Stimulated activated CD8-positive, alpha-beta memory T cell treated with anti-CD3 and anti-CD28 coated beads, Interleukin-7, amount 100 ng/mL, for 24 hours (primary cell): ENCODE results near the gene CD46.

ENCODE experiments used
- DNase-seq: peaks from one replicate; pipeline ENCODE4 v3.0.0-alpha.2; 2020; ENCODE audit warnings: low read depth

Gene CD46

GRCh38 chr1:207797229-207797973 lies 45.5 kb downstream of the CD46 start:
- DNase-seq, result peak; percentile 66

DNA sequence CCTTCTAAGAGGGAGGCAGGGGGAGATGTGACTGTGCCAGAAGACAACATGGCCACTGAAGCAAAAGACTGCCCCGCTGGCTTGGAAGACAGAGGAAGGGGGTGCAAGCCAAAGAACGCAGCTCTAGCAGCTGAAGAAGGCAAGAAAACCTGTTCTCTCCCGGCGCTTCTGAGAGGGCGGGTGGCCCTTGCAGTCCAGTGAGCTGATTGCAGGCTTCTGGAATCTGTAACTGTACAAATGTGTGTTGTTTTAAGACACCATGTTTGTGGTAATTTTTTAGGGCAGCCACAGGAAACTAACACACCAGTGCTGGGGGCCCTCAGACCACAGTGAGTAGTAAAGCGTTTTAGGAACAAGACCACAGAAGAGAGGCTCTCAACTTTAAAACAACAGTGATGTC lies 47.0 kb downstream of the CD46 start:
- DNase-seq, result no peak

- DNase-seq, result no peak
Measured at GRCh38 chr1:207799989-207800648, 48.3 kb downstream of the CD46 start.

- DNase-seq, result no peak
Measured at GRCh38 chr1:207801819-207802218, 50.0 kb downstream of the CD46 start.

- DNase-seq, result no peak
Measured at GRCh38 chr1:207803678-207804077, 51.8 kb downstream of the CD46 start.

DNA sequence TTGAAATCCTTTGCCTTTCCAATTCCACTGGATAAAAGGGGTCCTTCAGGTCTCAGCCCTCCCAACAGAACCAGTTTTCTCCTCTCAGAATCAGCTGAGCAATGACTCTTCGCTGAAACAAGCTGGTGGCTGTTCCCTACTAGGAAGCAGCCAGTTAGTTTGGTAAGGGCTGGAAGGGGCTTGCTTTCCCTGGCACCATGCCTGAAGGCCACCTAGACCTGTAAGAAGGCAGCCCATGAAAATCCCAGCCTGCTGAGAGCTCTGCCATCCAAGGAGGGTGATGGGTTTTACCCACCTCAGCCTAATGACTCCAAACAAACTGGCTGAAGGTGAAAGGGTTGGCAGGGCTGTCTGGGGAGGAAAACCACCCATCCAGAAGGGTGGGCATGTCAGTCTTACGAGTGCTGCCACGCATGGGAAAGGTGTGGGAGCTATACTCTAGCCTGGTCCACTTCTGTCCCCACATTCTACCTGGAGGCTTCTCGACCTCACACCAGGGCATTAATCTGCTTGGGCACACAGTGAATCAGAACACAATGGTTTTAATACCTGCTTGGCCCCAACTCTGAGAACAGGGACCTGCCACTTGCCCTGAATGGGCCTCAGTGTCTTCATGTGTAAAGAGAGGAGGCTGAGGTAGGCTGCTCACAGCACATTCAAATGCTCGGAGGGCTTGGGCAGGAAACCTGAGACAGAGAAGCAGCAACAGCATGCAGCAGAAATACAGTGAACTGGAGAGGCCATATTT lies 53.0 kb downstream of the CD46 start:
- DNase-seq, result no peak

GRCh38 chr1:207805841-207806421 lies 54.1 kb downstream of the CD46 start:
- DNase-seq, result no peak

- DNase-seq, result no peak
Measured at GRCh38 chr1:207806531-207807325, 54.9 kb downstream of the CD46 start.

DNA sequence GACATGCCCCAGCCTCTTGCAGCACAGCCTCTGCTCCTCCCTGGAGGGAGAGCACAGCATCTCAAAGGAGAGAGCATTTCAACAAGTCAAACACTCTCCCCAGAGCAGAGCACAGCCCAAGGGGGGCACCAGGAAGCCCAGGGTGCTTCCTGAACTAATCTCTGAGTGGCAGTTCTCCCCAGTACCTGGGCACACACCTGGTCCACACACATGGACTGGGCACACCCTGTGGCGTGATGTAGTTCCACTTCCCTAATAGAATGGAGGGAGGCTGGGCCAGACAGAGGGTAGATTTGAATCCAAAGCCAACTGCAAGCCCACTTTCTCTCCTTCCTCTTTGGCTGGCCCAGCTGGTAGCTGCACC lies 55.5 kb downstream of the CD46 start:
- DNase-seq, result no peak

DNA sequence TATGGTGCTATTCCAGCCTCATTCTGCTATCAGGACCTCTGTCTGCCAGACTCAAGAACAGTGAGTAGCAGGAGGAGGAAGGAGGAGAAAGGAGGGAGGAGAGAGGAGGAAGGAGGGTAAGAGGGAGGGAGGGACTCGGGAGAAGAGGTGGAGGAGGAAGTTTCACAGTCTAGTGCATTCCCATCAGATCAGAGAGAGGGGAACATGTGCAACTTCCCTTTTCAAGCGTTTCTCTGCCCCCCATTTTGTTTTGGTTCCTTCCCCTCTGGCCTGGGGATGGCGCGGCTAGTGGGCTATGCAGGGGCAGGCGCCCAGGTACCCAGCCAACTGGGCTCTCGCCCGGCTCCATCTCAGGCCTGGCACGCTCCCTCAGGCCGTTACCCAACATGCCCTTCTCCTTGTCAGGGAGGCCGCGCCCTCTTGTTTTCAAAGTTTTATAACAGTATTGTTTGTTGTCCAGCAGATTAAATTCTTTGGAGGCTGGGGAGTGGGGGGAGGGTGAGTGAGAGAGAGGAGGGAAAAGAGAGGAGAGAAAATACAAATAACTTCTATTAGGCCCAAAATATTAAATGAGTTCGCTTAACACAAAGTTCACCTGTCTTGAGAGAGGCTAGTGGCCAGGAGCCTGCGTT lies 56.0 kb downstream of the CD46 start:
- DNase-seq, result no peak

- no peak for DNase-seq
Measured at GRCh38 chr1:207808322-207808705, 56.5 kb downstream of the CD46 start.

- DNase-seq, result no peak
Measured at GRCh38 chr1:207808911-207809555, 57.2 kb downstream of the CD46 start.

- no peak for DNase-seq
Measured at GRCh38 chr1:207810173-207810572, 58.3 kb downstream of the CD46 start.

DNA sequence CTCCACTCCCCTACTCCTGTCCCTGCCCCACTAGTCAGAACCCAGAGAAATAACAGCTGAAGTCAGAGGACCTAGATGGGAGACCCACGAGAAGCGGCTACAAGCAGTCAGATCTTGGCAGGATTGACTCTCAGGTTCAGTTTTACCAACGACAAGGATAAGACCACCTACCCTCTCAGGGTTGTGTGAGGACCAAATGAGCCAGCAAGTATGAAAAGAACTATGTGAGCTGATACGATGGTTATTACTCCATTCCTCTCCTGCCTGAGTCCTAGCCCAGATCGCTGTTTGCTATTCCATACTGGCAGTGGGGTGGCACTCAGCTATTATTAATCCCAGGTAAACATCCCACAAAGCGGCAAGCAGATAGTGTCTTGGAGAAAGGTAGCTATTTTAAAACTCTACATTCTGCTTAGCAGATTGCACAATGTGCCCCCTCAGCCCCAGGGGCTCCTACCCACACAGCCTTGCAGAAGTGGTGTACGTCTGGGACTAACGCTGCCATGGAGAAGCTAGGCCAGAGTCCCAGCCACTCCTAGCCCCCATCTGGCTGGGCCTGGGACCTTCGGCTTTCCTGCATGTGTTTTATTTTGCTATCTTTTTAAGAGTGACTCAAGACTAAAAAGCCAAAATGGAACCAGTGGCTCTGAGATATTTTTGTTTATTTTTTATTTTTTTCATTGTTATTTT lies 58.9 kb downstream of the CD46 start:
- no peak for DNase-seq

DNA sequence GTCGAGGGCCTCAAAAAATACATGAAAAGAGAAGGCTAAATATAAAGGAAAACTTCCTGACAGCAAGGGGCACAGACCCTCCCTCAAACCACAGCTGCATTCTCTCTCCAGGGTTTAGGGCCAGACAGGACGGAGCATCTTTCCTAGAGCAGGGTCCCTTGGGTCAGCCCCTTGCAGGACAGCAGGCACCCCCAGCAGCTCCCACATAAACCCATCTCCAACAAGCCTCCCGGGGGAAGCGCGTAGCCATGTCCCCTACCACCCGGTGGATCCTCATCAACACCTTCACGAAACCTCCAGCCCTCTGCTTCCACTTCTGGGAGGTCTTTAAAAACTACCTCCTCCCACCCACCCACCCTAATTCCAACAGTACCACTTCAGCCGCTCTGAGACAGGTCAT lies 59.5 kb downstream of the CD46 start:
- no peak for DNase-seq

DNA sequence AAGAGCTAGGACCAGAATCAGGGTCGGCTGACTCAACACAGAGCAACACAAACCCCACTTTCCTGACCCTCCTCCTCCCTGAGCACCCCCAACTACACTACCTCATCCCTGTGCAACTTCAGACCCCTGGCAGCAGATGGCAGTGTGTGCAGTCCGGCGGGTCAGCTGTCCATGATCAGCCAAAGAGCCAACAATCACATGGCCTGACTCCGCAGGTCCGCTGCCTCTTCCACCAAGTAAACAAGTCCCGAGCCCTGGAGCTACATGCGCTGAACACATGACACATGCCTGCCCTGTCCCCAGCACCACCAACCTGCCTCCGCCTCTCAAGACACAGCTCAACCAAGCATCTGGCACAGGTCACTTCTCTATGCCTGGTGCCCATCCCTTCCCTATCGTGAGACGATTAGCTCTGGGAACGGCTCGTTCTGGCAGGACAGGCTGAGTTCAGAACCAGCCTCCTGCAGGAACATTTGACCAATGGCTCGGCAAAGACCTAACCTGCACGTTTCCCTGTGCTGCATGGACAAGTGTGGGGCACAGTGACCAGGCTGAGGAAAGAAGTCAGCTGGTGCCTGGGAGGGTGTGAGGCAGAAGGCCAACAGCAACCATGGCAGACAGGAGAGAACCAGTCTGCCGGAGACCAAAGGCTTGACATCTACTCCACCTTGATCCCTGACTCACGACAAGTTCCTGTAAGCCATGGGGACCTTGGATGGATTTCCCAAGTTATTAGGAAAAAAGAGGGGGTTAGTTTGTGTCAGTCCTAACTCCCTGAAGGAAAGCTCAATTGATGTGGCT lies 60.3 kb downstream of the CD46 start:
- DNase-seq, result no peak

- DNase-seq, result no peak
Measured at GRCh38 chr1:207812778-207813511, 61.1 kb downstream of the CD46 start.

GRCh38 chr1:207813512-207813881 lies 61.6 kb downstream of the CD46 start:
- no peak for DNase-seq

DNA sequence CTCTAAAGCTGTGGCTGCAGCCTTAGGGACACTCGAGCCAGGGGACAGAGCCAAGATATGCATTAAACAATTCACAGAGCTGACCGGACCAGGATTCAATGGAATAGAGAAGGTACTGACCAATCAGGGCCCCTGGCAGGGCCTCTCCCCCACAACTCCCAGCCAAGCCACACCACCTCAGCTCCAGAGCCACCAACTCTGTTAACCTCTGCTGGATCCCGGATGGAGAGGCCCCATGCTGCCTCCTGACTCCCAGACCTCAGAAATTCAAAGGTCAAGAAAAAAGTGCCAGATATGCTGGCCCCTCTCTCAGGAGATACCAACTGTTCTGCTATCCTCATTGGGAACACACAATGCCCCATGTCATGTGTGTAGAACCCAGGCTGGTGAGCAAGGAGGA lies 62.1 kb downstream of the CD46 start:
- no peak for DNase-seq
